GM12872 (cell line): ENCODE measurements around the gene CRMP1.

Experiments used
- TF ChIP-seq, protein P1 (sequence below): IDR thresholded peaks from 3 replicates; pipeline ENCODE4 v1.5.1; 2011; ENCODE audit warnings: low read depth, mild to moderate bottlenecking, low read length, moderate library complexity; ENCODE audit not compliant: insufficient read depth

Gene CRMP1

DNA sequence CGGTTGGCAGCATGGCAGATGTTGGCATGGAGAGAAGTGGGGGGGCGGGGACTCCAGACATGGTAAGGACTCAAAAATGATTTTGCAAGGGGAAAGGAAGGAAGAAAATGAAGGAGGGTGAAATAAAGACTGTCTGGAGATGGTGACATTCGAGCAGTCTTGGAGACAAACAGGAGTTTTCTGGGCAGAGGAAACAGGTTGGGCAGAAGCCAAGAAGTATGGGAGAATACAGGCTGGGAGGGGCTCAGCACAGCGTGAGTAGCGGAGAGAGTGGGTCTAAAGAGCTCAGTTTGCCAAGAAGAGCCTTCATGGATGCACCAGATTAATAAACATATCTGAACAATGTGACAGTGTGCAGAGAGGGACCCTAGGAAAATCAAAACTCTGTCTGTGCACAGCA, 13.3 kb upstream of the CRMP1 start:
- TF ChIP-seq, protein P1, sequence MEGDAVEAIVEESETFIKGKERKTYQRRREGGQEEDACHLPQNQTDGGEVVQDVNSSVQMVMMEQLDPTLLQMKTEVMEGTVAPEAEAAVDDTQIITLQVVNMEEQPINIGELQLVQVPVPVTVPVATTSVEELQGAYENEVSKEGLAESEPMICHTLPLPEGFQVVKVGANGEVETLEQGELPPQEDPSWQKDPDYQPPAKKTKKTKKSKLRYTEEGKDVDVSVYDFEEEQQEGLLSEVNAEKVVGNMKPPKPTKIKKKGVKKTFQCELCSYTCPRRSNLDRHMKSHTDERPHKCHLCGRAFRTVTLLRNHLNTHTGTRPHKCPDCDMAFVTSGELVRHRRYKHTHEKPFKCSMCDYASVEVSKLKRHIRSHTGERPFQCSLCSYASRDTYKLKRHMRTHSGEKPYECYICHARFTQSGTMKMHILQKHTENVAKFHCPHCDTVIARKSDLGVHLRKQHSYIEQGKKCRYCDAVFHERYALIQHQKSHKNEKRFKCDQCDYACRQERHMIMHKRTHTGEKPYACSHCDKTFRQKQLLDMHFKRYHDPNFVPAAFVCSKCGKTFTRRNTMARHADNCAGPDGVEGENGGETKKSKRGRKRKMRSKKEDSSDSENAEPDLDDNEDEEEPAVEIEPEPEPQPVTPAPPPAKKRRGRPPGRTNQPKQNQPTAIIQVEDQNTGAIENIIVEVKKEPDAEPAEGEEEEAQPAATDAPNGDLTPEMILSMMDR = no peak

DNA sequence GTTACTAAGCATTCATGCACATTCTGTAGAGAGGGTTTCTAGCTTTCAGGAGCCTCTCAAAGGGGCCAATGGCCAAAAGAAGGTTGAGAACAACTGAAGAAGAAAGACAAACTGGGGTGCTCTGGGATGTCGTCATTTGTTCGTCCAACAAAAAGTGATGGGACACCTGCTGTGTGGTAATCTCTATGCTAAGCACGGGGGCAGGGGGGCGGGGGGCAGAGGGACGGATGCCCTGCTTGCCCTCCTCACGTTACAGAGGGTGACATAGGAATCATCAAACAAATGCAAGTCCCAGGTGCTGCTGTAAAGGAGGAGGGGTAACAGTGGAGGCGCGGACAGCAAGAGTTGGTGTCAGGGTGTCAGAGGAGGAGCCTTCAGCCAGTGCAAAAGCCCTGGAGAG, 12.8 kb upstream of the CRMP1 start:
- TF ChIP-seq, protein P1 = no peak

DNA sequence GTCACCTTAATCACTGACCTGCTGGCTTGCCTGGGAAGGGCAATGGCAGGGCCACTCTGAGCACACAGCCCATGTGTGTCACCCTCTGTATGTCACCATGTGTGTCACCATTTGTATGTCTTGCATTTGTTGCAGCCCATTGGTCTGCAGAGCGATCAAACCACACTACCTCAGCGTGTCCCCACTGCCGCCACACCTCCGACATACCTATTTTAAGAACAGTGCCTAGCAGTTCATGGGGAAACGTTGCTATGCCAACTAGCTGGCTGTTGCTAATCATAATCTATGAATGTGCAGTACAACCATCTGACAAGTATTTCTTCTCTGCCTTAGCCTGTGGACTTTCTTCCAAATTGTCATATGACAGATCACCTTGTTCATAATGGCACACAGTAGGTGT, 8.0 kb upstream of the CRMP1 start:
- TF ChIP-seq, protein P1 = no peak

DNA sequence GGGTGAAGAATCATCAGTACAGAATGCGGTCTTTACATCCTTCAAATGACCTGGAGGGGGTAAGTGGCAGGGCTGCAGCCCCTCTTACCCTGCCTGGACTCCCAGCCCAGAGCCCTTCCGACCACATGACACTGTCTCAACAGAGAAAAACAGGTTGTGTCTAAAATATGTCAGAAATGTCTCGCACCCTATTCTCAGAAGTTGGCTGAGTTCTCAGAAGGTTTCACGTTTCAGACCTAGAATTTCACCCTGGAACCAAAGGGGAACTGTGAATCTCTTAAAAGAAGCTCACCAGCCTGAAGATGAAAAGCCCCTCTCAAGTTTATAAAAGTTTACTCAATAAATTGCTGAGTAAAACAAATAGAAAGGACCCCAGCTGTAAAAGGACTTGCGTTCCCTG, 7.0 kb upstream of the CRMP1 start:
- TF ChIP-seq, protein P1 = no peak

DNA sequence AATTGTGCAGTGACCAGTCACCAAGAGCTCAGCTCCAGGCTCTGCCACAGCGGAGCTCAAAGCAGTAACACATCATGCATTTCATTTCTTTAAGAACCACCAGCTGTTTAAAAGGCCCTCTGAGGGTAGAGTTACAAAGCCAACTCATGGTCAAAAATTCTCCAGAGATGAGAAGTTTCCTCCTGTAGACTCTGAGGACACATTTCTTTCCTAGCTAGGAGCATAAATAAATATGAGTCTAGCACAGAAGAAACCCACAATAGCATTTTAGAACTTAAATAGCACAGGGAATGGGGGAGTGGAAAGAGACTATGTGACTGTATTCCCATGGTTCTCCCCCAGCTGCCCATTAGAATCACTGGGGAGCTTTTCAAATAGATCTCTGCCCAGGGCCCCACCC, 6.5 kb upstream of the CRMP1 start:
- TF ChIP-seq, protein P1 = no peak

DNA sequence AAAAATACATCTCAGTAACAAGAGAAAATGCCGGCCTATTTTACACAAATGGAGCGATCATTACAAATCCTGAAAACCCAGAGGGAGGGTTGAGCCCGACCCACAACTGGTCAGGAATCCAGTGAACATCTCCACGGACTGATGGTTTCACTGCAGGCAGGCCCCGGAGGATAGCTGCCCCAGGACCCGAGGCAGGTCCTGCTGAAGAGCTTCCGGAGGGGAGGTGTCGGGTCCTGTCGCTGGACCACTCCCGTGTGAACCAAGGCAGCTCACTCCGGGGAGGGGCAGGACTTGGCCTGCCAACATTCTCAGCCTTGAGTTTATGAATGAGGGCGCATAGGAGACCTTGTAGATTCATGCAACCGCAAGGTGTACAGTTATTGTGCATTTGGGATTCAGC, 4.8 kb upstream of the CRMP1 start:
- TF ChIP-seq, protein P1 = no peak

DNA sequence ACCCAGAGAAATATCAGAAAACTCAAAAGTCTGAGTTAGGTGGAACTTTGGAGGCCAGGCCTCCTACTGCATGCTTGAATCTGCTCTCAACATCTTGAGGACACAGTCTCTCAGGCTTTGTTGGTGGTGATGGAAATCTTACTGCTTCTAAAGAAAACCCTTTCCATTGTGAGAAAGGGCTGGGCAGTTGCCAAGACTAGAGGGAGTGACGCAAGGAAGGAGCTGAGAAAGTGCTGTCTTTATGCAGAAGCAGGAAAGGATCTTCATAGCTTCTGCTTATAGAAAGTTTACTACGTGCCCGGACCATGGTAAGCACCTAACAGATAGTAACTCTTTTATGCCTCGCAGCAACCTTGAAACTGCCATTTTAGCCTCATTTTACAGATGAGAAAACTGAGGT, 2.4 kb upstream of the CRMP1 start:
- TF ChIP-seq, protein P1 = no peak

DNA sequence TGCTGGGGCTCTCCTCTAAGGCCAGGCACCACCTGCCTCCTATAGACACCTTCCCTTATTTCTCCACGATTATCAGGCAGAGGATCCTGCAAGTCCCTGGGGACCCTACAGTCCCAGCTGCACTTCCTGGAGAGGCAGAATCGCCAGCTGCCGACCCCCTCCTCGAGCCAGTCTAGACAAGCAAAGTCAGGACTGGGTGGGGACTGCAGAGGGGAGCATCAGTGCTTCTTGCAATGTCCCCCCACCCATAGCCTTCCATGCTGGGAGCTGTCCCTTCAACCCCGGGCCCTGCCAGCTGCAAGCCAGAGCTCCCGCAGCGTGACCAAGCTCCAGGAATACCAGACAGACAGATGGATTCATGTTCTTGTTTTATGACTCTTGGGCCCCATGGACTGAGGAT, 1.4 kb upstream of the CRMP1 start:
- TF ChIP-seq, protein P1 = no peak
